Activated CD8-positive, alpha-beta memory T cell treated with anti-CD3 and anti-CD28 coated beads, Interleukin-2, amount 50 U/mL, for 1 hour (primary cell): ENCODE results near the gene KAT2A.
A peak's percentile ranks its signal among the peaks of the same experiment; 100 is the strongest.

Experiments
- DNase-seq: peaks from one replicate; pipeline ENCODE4 v3.0.0-alpha.2; 2020; ENCODE audit errors: extremely low read depth

KAT2A gene

DNA sequence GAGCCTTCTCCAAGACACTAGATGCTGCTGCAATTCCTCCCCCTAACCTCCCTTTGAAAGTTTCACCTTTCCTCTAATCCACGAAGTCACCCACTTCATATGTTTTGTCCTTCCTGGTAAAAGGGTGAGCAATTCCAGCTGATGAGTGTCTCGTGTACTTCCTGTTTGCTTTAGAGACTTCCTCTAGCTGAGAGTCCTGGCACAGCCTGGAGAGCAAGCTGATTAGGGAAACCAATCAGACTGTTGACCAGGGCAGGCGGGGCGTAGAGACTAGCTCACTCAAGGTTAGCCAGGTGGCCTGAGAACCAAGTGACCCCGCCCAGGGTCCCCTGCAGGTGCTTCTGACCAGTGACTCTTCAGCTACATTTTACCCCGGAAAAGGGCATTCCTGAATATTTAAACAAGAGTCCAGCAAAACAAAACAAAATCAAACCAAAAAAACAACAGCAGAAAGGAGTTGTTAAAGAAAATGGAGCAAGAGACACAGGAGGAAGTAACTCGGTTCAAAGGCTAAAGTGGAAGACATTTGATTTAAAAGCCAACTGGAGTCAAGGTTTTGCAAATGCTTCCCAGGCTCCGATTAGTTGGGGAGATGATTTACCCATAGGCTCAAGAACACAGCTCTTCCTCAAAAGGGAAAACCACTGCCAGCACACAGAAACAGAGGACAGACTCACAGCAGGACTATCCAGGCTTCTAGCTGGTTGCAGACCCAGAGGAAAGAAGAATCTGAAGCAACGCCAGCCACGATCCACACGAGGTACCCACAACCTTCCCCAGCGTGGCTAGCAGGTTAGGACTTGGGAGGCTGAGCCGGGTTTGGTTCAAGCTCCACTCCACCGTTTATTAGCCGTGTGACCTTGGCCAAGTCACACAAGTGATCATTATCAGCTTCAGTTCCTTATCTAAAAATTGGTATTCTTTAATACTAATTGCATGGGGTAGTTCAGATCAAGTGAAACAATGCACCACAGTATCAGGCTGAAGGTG, 14.8 kb upstream of the KAT2A start:
- no peak for DNase-seq

DNA sequence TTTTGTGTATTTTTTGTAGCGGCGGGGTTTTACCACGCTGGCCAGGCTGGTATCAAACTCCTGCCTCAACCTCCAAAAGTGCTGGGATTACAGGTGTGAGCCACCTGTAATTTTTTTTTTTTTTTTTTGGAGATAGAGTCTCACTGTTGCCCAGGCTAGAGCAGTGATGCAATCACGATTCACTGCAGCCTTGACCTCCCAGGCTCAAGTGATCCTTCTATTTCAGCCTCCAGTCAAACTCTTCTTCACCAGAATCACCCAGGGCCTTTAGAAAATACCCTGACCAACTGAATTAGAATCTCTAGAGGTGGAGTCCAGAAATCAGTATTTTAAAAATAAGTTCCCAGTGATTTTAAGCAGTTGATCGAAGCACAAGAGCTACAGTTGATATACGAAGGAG, 14.0 kb upstream of the KAT2A start:
- DNase-seq, result no peak

DNA sequence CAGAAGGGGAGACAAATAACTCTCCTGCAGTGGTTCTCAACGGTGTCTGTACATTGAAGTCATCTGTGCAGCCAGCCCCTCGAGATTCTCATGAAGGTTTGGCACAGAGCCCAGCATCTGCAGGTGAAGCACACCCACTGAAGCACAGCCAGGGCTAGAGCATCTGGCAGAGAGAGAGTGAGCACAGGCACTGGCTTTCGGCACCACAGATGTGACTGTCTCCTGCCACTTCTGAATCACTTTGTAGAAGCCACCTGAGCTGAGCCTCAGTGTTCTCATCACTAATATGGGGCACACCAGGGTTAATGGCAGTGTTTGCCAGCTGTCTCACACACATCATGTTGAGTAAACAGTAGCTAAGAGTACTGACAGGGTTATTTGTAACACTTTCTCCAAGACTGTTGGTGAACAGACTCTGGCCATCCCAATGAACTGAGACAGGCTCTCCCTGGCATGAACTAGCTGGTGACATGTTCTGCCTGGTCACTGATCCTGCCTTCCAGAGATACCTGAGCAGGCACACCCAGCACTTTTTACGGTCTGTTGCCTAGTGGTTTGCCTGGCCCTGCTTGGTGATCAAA, 12.4 kb upstream of the KAT2A start:
- DNase-seq, result peak; percentile 36

DNA sequence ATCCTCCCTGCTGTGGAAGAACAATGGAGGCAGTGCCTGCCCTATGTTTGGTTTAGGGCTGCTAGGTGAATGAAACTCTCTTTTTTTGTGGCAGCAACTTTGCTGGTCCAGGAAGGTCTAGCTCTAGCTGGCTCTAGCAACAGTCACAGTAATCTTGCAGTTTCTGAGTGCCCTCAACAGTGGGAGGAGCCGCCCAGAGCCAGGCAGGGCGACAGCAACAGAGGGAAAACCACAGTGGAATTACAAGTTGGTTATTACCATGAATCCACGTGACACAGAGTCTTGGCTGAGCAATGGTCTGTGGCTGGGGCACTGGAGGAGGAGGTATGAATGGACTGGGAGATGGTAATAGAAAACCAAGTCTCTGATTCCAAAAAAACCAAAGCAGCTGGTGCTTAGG, 11.8 kb upstream of the KAT2A start:
- no peak for DNase-seq

DNA sequence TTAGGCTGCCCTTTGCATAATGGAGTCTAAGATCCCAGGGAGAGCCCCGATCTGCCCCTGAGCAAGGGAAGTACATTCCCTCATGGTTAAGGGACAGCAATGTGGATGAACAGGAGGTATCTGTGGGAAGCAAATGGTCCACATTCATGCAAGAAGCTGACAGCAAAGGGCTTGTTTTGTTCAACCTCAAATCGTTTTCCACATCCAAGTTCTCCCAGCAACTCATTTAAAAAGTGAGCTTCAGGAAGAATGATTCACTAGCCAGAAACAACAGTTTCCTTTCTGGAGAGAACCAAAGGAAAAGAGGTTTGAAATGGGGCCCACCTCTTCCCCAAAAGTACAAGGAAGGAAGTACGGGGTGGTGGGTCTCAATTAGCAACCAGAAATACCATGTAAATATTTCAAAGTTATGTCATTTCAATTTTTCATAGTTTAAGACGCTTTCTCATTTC, 10.8 kb upstream of the KAT2A start:
- DNase-seq, result no peak

DNA sequence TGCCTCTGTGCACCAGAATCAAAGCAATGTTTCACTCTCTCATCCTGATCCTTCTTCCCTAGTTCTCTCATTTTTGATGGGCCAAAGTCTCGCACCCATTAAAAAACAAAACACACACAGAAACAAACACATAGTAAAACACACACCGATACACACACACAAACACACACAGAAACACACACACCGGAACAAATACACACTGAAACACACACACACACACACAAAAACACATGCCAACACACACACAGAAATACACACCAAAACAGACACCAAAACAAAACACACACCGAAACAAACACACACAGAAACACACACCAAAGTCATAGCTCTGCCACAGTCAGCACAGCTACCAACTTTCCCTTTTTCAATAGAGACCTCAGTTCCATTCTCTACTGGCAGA, 10.1 kb upstream of the KAT2A start:
- no peak for DNase-seq

DNA sequence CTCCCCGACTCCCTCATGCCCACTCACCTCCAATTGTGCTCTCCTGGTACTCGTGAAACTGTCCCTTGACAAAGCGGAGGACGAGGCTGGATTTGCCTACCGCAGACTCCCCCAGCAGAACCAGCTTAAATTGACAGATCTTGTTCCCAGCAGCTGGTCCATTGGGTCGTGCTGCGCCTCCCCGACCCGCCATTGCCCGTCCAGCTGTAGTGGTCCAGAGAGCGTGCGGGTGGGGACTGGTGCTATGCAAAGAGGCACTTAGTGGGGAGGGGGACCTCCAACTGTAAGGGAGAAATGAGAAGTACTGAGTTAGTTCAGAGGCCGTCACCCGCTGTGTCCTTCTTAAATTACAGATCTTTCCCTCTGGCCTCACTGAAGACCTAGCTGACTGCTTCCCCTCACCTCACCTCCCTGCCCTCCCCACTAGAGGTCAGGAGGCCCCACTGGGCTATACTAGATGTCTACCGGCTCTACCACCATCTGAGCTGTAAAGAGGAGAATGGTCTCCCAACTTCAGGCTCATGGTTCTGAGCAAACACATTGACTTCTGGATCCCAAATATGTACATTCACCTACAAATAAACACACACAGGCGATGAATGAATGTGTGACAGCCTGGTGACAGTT, 9.3 kb upstream of the KAT2A start:
- no peak for DNase-seq

DNA sequence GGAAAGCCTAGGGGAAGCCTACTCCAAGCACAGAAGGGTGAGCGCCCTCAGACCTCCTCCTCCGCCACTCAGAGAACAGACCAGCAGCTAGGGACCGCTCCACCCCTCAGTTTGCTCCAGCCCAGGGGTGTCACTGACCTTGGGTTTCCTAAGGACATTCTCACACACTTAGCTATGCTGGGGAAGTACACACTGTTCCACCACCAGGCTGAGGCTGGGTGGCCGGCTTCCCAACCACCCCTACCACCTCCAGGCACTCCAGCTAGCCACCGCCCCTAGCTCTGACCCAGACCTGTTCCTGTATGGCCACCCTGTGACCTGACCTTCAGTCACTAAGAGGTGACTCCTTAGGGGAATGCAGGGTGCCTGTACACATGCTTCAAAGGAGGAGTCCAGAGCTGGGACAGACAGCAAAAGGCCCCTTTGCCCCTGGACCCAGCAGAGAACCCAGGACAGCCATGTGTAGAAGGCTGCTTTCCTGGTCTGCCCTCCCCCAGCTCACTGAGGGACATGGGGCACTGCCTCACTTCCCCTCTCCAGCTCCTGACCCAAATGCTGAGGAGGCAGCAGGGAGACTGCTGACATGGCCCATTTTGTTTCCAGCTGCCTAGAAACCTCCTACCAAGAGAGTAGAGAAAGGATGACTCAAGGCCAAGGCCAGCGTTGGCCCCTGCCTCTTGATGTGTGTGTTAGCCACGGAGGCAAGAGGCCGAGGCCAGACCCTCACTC, 8.1 kb upstream of the KAT2A start:
- no peak for DNase-seq

DNA sequence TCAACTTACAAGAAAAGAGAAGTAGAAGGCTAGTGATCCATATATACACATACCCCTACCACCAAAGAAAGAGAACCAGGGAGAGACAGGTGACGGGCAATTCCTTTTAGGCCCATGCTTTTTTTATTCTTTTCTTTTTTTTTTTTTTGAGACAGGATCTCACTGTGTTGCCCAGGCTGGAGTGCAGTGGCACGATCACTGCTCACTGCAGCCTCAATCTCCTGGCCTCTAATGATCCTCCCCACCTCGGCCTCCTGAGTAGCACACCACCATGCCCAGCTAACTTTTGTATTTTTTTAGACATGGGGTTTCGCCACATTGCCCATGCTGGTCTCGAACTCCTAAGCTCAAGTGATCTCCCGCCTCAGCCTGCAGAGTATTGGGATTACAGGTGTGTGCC, 6.2 kb upstream of the KAT2A start:
- DNase-seq, result no peak

DNA sequence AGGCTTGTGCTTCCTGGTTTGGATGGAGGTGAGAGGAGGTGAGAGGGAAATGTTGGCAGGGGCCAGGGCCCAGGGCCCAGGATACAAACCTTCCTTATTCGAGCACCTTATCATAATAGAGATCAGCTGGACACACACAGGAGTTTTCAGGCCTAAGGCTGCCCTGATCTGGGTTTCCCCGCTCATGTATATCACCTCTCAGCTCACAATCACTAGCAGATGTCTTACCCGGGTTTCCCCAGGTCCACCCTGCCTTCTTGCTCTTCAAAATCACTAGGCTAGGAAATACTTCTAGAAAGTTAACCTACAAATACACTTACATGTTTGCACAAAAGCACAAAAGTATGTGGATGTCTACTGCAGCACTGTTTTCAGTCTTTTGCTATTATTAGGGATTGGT, 5.7 kb upstream of the KAT2A start:
- DNase-seq, result no peak

DNA sequence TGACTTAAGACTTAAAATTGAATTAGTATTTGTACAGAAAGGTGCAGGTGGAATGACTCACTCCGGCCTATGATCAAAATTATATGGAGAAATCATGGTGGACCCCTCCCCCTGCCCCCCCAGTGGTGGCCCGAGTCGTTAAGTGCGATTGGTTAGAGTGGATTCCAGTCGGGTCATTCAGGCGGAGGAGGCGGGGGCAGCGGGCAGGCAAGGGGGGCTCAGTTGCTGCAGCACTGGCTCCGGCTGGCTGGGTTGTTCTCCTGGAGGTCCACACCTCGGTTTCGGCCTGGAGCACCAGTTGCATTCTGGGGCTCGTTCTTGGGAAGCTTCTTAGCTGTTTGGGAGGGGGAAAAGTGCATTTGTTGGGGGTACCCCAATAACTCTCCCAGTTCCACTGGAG, 4.4 kb upstream of the KAT2A start:
- no peak for DNase-seq

DNA sequence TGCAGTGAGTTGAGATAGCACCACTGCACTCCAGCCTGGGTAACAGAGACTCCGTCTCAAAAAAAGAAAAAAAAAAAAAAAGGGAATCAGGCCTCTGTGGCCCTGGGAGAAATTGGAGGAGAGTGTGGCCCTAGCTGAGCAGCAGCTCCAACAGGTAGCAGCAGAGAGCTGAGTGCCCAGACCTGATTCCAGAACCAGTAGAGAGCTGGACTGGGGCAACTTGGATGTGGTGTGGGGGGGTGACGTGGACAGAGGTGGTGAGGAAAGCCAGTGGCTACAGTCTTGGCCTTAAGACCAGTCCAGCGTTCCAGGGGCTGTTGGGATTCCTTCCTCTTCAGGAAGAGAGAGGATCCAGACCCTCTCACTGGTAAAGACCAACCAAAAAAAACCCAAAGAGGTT, 3.1 kb upstream of the KAT2A start:
- no peak for DNase-seq

DNA sequence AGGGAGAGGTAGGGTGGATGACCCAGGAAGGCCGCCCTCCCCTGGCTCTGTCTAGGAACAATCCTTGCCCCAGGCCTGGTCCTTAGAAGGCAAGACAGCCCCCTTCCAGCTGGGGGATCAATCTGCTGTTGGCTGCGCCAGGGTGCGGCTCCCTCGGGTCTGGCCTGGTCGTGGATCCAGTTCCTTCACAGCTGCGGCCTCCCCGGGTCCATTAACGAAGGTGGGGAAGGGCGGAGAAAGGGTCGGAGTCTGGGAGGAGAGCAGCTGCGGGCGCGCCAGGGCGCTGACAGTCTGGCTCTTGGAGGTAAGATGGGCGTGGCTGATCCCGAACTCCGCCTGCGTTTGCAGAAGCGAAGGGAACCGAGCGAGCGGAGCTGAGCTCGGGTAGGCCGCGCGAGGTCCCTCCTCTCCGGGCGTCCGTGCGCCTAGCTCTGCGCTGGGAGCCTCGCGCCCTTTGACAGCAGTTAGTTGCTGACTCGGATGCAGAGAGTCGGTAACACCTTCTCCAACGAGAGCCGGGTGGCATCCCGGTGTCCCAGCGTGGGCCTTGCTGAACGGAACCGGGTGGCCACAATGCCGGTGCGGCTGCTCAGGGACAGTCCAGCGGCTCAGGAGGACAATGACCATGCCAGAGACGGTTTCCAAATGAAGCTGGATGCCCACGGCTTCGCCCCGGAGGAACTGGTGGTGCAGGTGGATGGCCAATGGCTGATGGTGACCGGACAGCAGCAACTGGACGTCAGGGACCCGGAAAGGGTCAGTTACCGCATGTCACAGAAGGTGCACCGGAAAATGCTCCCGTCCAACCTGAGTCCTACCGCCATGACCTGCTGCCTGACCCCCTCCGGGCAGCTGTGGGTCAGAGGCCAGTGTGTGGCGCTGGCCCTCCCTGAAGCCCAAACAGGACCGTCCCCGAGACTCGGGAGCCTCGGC, 1.5 kb upstream of the KAT2A start, which contains the start of gene HSPB9:
HSPB9 (plus strand) TSS at position 434 of the 933 bp plus-strand sequence; CDS start at position 481, 47 bp downstream.
- no peak for DNase-seq

DNA sequence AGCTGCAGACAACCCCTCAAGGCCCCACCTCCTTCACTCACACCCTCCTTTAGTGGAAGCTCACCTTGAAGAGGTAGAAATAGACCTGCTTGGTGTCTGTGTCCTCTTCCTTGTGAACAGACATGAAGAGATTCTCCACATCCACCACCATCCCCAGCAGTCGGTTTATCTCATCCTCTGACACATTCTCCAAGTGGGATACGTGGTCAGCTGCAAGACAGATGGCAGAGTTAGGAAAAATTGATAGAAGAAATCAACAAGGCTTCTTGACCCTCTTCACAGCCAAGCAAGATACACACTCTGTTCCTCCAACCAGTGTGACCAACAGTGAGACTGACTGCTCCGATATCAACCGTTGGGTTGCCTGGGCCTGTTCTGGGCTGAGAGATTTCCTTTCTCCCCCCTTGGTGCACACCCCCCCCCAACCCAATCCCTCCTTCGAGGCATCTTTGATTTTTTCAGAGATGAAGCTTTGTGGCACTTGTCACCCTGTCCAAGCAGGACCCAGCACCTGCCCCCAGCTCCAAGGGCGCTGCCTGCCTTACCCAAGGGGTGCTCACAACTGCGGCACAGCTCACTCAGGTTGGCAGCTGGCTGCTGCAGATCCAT, 902 bp downstream of the KAT2A start:
- DNase-seq, result no peak

DNA sequence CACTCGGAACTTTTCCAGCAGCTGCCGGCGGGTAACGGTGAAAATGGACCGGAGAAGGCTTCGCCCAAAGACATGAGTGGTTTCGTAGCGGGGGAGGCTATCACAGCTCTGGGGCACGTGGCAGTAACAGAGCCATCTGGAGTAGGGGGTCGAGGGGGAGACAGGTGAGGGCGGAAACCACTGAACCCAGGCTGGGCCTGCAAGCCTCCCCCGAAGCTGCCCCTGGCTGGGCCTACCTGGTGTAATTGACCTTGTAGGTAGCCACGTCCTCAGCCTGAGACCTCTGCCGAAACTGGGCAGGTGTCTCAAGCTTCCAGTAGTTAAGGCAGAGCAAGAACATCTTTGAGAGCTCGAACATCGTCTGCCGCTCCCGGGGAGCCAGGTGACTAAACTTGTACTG, 1.9 kb downstream of the KAT2A start:
- no peak for DNase-seq

DNA sequence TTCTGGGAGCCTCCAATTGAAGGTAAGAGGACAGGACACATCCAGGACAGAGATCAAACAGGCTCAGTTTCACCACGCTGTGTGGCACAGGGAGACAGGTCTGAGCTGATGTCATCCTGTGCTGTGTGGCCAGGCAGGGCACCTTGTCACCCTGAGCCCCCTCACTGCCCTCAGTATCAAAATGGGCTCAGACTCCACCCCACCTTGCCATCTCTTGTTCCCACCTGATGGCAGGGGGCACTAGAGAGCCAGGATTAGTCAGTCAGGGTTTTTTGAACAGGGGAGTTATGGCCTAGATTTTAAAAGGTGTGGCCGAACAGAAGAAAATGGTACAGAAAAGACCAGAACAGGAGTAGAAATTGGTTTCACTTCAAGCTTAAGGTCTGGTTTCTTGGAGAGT, 2.6 kb downstream of the KAT2A start:
- DNase-seq, result no peak

DNA sequence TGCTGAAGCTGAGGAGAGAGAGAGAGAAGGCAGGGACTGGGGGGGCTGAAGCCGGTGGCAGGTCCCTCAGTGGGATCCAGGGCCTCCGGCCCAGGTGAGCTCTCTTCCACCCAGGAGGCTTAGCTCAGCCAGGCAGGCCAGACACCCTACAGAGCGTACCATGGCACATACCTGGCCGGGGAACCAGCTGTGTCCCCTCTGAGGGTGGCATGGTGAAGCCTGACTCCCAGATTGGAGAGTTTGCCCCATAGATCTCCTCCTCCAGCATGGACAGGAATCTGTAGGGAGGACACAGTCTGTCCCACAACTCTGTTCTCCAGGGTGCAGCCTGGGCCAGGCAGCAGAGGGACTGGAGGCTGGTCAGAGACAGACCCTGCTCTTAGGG, 3.0 kb downstream of the KAT2A start:
- no peak for DNase-seq

DNA sequence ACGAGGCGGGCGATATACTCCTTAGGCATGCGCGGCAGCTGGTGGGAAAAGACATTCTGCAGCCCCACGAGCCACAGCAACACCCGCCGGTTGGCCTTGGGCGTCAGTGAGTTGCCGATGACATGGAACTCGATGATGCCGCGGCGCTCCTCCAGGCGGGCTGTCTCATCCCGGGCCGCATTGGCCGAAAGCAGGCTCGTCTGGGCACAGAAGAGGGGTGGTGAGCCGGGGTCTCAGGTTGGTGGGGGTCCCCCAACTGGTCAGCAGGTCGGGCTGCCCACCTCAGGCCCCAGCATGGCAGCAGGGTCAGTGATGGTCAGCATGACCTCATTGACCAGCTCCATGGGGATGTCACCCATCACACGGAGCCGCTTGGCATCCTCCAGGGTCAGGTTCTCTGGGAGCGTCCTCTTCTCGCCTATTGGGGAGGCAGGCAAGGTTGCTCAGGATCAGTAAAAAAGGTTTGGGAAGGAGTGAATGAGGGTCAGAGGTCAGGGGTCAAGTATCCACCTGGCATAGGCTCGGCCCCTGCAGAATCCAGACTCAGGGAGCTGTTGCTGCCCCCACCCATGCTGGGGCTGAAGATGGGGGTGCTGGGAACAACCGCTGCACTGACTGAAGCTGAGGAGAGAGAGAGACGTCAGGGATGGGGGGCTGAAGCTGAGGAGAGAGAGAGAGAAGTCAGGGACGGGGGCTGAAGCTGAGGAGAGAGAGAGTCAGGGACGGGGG, 3.6 kb downstream of the KAT2A start:
- no peak for DNase-seq

DNA sequence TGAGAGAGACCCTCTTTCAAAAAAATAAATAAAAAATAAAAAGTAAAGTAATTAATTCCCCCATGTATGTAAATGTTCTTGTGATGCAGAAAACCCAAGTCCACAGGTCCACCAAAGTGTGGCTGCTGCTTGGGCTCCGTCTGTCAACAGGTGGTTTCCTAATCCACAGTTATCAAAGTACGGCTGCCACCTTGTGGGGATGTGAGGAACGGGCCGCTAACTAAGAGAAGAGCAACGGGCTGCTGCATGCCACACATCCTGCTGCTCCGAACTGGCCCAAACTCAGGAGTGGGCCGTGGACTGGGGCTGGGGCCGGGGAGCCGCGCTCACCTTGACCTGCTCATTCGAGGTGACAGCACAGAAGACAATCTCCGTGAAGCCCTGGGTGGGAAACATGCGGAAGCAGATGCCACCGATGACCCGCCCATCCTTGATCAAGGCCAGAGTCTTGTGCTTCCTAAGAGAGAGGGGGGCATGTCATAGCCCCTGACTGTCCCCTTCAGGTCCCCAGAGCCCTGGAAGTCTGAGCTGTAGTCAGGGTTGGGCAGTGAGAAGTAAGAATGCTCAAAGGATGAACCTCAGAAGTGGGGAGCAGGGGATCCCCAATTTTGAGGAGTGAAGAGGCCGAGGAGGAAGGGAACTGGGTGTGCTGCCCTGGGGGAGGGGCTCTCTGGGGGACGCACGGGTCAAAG, 4.3 kb downstream of the KAT2A start:
- DNase-seq, result peak; percentile 68
